SU-DHL-6 (cell line): ENCODE data around the gene ELFN2.

Experiments used
- H2AFZ ChIP-seq: fragments of 200-600 bp; sonication (generic); 2 replicates; pipeline ENCODE4 v1.6.1; 2014; ENCODE audit warnings: low read depth, mild to moderate bottlenecking, moderate library complexity, mixed read lengths, antibody characterized with exemption, low read length; ENCODE audit not compliant: severe bottlenecking
- H3F3A ChIP-seq: fragments of 200-600 bp; shearing (Covaris generic); 2 replicates; pipeline ENCODE4 v1.6.0; 2016; ENCODE audit warnings: antibody characterized with exemption, mild to moderate bottlenecking; ENCODE audit not compliant: insufficient read depth
- H3K27ac ChIP-seq: fragments of 200-600 bp; sonication (generic); 2 replicates; pipeline ENCODE4 v1.5.1; 2016; ENCODE audit warnings: low read depth, mild to moderate bottlenecking, low read length, moderate library complexity, mixed read lengths
- H3K27me3 ChIP-seq: fragments of 200-600 bp; sonication (generic), shearing (Covaris generic); 2 replicates; pipeline ENCODE4 v1.6.0; 2014; ENCODE audit warnings: mild to moderate bottlenecking, low read length
- H3K36me3 ChIP-seq: fragments of 200-600 bp; sonication (generic); 2 replicates; pipeline ENCODE4 v1.6.1; 2014; ENCODE audit warnings: mild to moderate bottlenecking, low read length, mixed read lengths
- H3K4me2 ChIP-seq: fragments of 300-600, 200-600 bp; shearing (Covaris generic), sonication (generic); 2 replicates; pipeline ENCODE4 v1.6.0; 2014; ENCODE audit warnings: low read length, low read depth, mild to moderate bottlenecking; ENCODE audit not compliant: poor library complexity, severe bottlenecking
- H3K4me3 ChIP-seq: fragments of 200-600 bp; sonication (generic); 2 replicates; pipeline ENCODE4 v1.5.1; 2014; ENCODE audit warnings: antibody characterized with exemption, low read length, mild to moderate bottlenecking, mixed read lengths; ENCODE audit not compliant: insufficient read depth, poor library complexity, severe bottlenecking
- H3K79me2 ChIP-seq: fragments of 200-600 bp; sonication (generic); 2 replicates; pipeline ENCODE4 v1.6.1; 2014; ENCODE audit warnings: mild to moderate bottlenecking, low read length, moderate library complexity; ENCODE audit not compliant: insufficient read depth
- H3K9ac ChIP-seq: fragments of 200-600 bp; sonication (generic); 2 replicates; pipeline ENCODE4 v1.7.0; 2014; ENCODE audit warnings: mild to moderate bottlenecking, low read length
- H3K9me2 ChIP-seq: fragments of 200-600 bp; sonication (generic); replicated peaks from 2 replicates; pipeline ENCODE4 v1.6.1; 2014; ENCODE audit warnings: low read length; ENCODE audit not compliant: insufficient read depth
- H3K9me3 ChIP-seq: fragments of 200-600 bp; sonication (generic); 2 replicates; pipeline ENCODE4 v1.6.1; 2014; ENCODE audit warnings: low read length, mixed read lengths; ENCODE audit not compliant: insufficient read depth
- H4K20me1 ChIP-seq: fragments of 200-600 bp; sonication (generic); 2 replicates; pipeline ENCODE4 v1.6.1; 2014; ENCODE audit warnings: low read depth, mild to moderate bottlenecking, antibody characterized with exemption, low read length, moderate library complexity, mixed read lengths
- EZH2phosphoT487 ChIP-seq: fragments of 200-600 bp; sonication (generic), shearing (Covaris generic); conservative IDR thresholded peaks from 2 replicates; pipeline ENCODE4 v1.6.1; 2018; ENCODE audit warnings: mild to moderate bottlenecking, antibody characterized with exemption, low read length, moderate library complexity, mixed read lengths
- TF ChIP-seq, protein P1 (sequence below): fragments of 200-600 bp; sonication (generic); IDR thresholded peaks from one replicate; pipeline ENCODE4 v1.5.1; 2017; ENCODE audit warnings: antibody characterized with exemption, mild to moderate bottlenecking, low read length, moderate library complexity; ENCODE audit not compliant: insufficient read depth, poor library complexity, severe bottlenecking

ELFN2 gene

DNA sequence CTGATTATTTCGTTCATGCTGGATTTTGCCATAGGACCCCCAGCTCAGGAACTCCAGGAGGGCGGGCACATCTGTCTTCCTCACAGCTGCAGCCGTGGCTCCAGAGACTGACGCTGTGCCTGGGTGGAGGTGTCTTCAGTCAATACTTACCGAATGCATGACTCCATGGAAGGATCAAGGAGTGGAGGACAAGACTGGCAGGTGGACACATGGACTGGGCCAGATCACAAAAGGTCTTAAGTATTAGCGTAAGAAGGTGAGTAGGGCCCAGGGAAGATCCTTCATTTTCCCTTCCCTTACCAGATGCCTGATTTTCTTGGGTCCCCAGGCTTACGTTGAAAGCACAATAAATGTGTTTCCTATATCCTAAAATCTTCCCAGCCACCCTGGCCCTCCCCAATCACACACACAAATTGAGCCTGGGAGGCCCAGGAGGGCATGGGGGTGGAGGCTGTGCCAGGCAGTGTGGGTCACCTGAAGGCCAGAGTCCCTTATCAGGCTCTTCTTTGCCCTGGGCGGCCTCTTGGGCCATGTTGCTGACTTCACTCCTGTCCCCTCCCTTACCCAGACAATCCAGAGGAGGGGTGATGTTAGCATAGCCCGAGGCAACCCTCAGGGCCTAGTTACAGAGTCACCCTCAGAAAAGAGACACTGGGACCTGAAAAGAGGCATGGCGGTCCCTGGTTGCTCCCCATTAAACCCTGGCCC is 88.6 kb downstream of the ELFN2 start:
- Histone ChIP-seq H3F3A (no peaks in the 10 kb centered on the region), H4K20me1 (no peaks in the 10 kb centered on the region), H3K9me2 (no peaks in the 10 kb centered on the region), H3K4me2 (no peak overlapping the region), H3K27ac (no peak overlapping the region), H3K36me3 (no peaks in the 10 kb centered on the region), H2AFZ (no peak overlapping the region), H3K9ac (no peak overlapping the region), H3K9me3 (no peaks in the 10 kb centered on the region), H3K79me2 (no peaks in the 10 kb centered on the region), H3K27me3 (no peaks in the 10 kb centered on the region), H3K4me3 (no peak overlapping the region)
- no peak for TF ChIP-seq EZH2phosphoT487
- TF ChIP-seq, protein P1, sequence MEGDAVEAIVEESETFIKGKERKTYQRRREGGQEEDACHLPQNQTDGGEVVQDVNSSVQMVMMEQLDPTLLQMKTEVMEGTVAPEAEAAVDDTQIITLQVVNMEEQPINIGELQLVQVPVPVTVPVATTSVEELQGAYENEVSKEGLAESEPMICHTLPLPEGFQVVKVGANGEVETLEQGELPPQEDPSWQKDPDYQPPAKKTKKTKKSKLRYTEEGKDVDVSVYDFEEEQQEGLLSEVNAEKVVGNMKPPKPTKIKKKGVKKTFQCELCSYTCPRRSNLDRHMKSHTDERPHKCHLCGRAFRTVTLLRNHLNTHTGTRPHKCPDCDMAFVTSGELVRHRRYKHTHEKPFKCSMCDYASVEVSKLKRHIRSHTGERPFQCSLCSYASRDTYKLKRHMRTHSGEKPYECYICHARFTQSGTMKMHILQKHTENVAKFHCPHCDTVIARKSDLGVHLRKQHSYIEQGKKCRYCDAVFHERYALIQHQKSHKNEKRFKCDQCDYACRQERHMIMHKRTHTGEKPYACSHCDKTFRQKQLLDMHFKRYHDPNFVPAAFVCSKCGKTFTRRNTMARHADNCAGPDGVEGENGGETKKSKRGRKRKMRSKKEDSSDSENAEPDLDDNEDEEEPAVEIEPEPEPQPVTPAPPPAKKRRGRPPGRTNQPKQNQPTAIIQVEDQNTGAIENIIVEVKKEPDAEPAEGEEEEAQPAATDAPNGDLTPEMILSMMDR: no peak

GRCh38 chr22:37337204-37337943 is 89.9 kb downstream of the ELFN2 start:
- Histone ChIP-seq H3K4me3 (no peak overlapping the region), H3K9me3 (no peaks in the 10 kb centered on the region), H4K20me1 (no peaks in the 10 kb centered on the region), H3K36me3 (no peaks in the 10 kb centered on the region), H3K27ac (no peak overlapping the region), H3K9me2 (no peaks in the 10 kb centered on the region), H3K79me2 (no peaks in the 10 kb centered on the region), H3K4me2 (no peak overlapping the region), H2AFZ (no peak overlapping the region), H3F3A (no peaks in the 10 kb centered on the region), H3K9ac (no peak overlapping the region), H3K27me3 (no peaks in the 10 kb centered on the region)
- no peak for TF ChIP-seq EZH2phosphoT487
- TF ChIP-seq, protein P1: no peak

GRCh38 chr22:37336579-37336978 is 90.7 kb downstream of the ELFN2 start:
- no peak overlapping the region for H3K27ac ChIP-seq
- no peaks in the 10 kb centered on the region for H3K9me3 ChIP-seq
- no peaks in the 10 kb centered on the region for H3K27me3 ChIP-seq
- H3K79me2 ChIP-seq: no peaks in the 10 kb centered on the region
- H3K4me2 ChIP-seq: no peak overlapping the region
- no peaks in the 10 kb centered on the region for H4K20me1 ChIP-seq
- no peaks in the 10 kb centered on the region for H3K9me2 ChIP-seq
- H3F3A ChIP-seq: no peaks in the 10 kb centered on the region
- no peak overlapping the region for H3K9ac ChIP-seq
- H2AFZ ChIP-seq: no peak overlapping the region
- no peak overlapping the region for H3K4me3 ChIP-seq
- no peaks in the 10 kb centered on the region for H3K36me3 ChIP-seq
- TF ChIP-seq EZH2phosphoT487: no peak
- TF ChIP-seq, protein P1: no peak
